HEK293T (cell line): Measurements from ENCODE around the gene RPL37.
"Not testable (repeated sequence)": the region's sequence is repeated elsewhere in the genome, so short reads cannot be mapped to it uniquely, and the experiment has no call there.

Experiments used
- CTCF ChIA-PET: fragments of 350-600 bp; formaldehyde crosslinking; extraction: SDS; loops from one replicate; lab custom pipeline; 2021; ENCODE audit warnings: antibody characterized with exemption, inconsistent platforms; lab: Yijun Ruan, JAX
- POLR2A ChIA-PET: fragments of 350-600 bp; formaldehyde crosslinking; extraction: SDS; loops from one replicate; lab custom pipeline; 2020; ENCODE audit warnings: antibody characterized with exemption, inconsistent platforms; lab: Yijun Ruan, JAX
- DNase-seq: peaks from one replicate; pipeline ENCODE4 v3.0.0; 2012; ENCODE audit warnings: mixed read lengths; ENCODE audit errors: extremely low spot score
- ARNT ChIP-seq: fragments of 450-650 bp; IDR thresholded peaks from 2 replicates; pipeline ENCODE4 v1.6.1; 2017; ENCODE audit warnings: mild to moderate bottlenecking
- BHLHE40 ChIP-seq: fragments of 450-650 bp; IDR thresholded peaks from 2 replicates; pipeline ENCODE4 v1.6.1; 2016; ENCODE audit warnings: mild to moderate bottlenecking, moderate library complexity, borderline replicate concordance
- CTBP1 ChIP-seq: fragments of 450-650 bp; IDR thresholded peaks from 2 replicates; pipeline ENCODE4 v1.6.1; 2016; ENCODE audit warnings: borderline replicate concordance
- ELF4 ChIP-seq: fragments of 450-650 bp; IDR thresholded peaks from 2 replicates; pipeline ENCODE4 v1.6.1; 2017; ENCODE audit warnings: antibody characterized with exemption
- FOXA1 ChIP-seq: fragments of 450-650 bp; IDR thresholded peaks from 2 replicates; pipeline ENCODE4 v1.6.1; 2016; ENCODE audit warnings: mild to moderate bottlenecking
- FOXK2 ChIP-seq: fragments of 450-650 bp; IDR thresholded peaks from 2 replicates; pipeline ENCODE4 v1.6.1; 2016; ENCODE audit warnings: mild to moderate bottlenecking
- FOXM1 ChIP-seq: fragments of 450-650 bp; IDR thresholded peaks from 2 replicates; pipeline ENCODE4 v1.6.1; 2017; ENCODE audit warnings: mild to moderate bottlenecking, borderline replicate concordance
- HDGF ChIP-seq: fragments of 450-650 bp; IDR thresholded peaks from 2 replicates; pipeline ENCODE4 v1.6.1; 2017; ENCODE audit warnings: antibody characterized with exemption, borderline replicate concordance
- L3MBTL2 ChIP-seq: fragments of 450-650 bp; conservative IDR thresholded peaks from 2 replicates; pipeline ENCODE4 v1.6.1; 2016; ENCODE audit warnings: mild to moderate bottlenecking
- LEF1 ChIP-seq: fragments of 450-650 bp; IDR thresholded peaks from 2 replicates; pipeline ENCODE4 v1.6.1; 2017; ENCODE audit warnings: mild to moderate bottlenecking, borderline replicate concordance
- NFRKB ChIP-seq: fragments of 450-650 bp; IDR thresholded peaks from 2 replicates; pipeline ENCODE4 v1.6.1; 2016; ENCODE audit warnings: mild to moderate bottlenecking, moderate library complexity
- PKNOX1 ChIP-seq: fragments of 450-650 bp; IDR thresholded peaks from 2 replicates; pipeline ENCODE4 v1.6.1; 2016
- SP1 ChIP-seq: fragments of 450-650 bp; IDR thresholded peaks from 2 replicates; pipeline ENCODE4 v1.6.1; 2017
- SUZ12 ChIP-seq: fragments of 450-650 bp; IDR thresholded peaks from 2 replicates; pipeline ENCODE4 v1.6.1; 2016; ENCODE audit warnings: mild to moderate bottlenecking
- TARDBP ChIP-seq: fragments of 450-650 bp; IDR thresholded peaks from 2 replicates; pipeline ENCODE4 v1.6.1; 2016
- ZNF384 ChIP-seq: fragments of 450-650 bp; IDR thresholded peaks from 2 replicates; pipeline ENCODE4 v1.6.1; 2016

Gene RPL37

GRCh38 chr5:40834849-40835787 lies at the start of gene RPL37:
Gene RPL37, minus strand, starts transcription at chr5:40835222. Its CDS starts 37 bp downstream, at chr5:40835185.
- no peak for TF ChIP-seq SUZ12
- TF ChIP-seq BHLHE40: no peak
- no peak for TF ChIP-seq LEF1
- TF ChIP-seq TARDBP: no peak
- no peak for TF ChIP-seq PKNOX1
- no peak for TF ChIP-seq ARNT
- no peak for TF ChIP-seq FOXM1
- TF ChIP-seq HDGF: no peak
- peak; percentile 84 for TF ChIP-seq CTBP1
- peak; percentile 83 for TF ChIP-seq L3MBTL2
- no peak for TF ChIP-seq ZNF384
- TF ChIP-seq FOXA1: no peak
- TF ChIP-seq FOXK2: no peak
- peak; percentile 40; the same call in 1 of the 2 replicates for TF ChIP-seq NFRKB
- peak; percentile 98 for TF ChIP-seq ELF4
- no peak for TF ChIP-seq SP1
- ChIA-PET CTCF (no interaction called here), POLR2A (interaction anchor here (0.6 to 2.0 kb wide), 19 partner anchors 9 to 1910 kb away, joined by 3 to 11 read pairs (median 4); no protein-coding TSS in a partner anchor)
- DNase-seq: peak; percentile 92

DNA sequence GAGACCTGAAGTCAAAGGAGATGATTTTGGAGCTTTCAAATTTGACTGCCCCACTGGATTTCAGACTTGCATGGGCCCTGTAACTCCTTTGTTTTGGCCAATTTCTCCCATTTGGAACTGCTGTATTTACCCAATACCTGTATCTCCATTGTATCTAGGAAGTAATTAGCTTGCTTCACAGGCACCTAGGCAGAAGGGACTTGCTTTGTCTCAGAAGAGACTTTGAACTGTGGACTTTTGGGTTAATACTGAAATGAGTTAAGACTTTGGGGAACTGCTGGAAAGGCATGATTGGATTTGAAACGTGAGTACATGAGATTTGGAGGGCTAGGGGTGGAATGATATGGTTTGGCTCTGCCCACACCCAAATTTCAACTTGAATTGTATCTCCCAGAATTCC lies 48.0 kb upstream of the RPL37 start:
- DNase-seq, CTCF ChIA-PET, POLR2A ChIA-PET: not testable (repeated sequence)

DNA sequence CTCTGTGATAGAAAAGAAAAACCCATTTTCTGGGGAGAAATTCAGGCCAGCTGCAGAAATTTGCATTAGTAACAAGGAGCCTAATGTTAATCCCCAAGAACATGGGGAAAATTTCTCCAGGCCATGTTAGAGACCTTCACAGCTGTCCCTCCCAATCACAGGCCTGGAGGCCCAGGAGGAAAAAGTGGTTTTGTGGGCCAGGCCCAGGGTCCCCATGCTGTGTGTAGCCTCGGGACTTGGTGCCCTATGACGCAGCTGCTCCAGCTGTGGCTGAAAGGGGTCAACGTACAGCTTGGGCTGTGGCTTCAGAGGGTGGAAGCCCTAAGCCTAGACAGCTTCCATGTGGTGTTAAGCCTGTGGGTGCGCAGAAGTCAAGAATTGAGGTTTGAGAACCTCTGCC lies 47.3 kb upstream of the RPL37 start:
- no peak for DNase-seq
- CTCF ChIA-PET: no interaction called here
- TF ChIP-seq TARDBP (no peak), LEF1 (no peak), FOXK2 (no peak), CTBP1 (no peak), NFRKB (no peak), FOXA1 (no peak), ZNF384 (no peak), PKNOX1 (no peak)
- POLR2A ChIA-PET: no interaction called here

DNA sequence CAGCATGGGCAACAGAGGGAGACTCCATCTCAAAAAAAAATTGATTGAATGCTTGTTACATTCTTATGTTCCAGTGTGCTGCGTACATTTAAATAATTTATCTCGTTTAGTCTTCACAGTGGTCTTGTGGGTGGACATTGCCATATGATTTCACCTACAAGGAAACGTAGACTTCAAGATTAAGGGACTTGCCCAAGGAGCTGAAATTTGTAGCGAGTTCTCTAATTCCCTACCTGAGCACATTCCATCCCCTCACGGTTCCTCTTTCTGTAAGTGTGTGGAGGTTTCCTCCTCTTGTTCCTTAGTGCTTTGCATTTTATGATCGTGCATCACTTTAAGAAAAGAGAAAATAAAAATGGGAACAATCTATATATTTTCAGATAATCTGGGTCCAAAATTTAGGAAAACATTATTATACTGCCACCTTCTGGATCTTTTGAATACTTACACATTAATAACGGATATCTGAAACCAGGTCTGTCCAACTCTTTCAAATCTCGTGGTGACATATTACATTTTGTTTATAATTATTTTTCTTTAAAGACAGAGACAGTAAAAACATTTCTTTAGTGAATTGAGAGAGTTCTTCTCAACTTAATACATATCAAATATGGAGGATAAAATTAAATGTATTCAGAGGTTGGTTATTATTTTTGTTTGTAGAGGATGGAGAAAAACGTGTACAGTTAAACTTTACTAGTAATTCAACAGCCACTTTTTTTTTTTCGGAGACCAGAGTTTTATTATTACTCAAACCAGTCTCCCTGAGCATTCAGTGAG lies 44.3 kb upstream of the RPL37 start:
- ChIA-PET CTCF (interaction anchor here (0.6 to 1.0 kb wide), 4 partner anchors 21 to 1136 kb away, joined by 3 to 7 read pairs (median 3); partner anchors contain the start of gene CARD6), POLR2A (no interaction called here)
- TF ChIP-seq FOXK2: no peak
- TF ChIP-seq ARNT: no peak
- TF ChIP-seq SUZ12: no peak
- no peak for TF ChIP-seq HDGF
- no peak for TF ChIP-seq PKNOX1
- no peak for TF ChIP-seq SP1
- no peak for TF ChIP-seq FOXA1
- no peak for TF ChIP-seq CTBP1
- TF ChIP-seq L3MBTL2: no peak
- TF ChIP-seq ZNF384: no peak
- no peak for TF ChIP-seq BHLHE40
- TF ChIP-seq LEF1: no peak
- TF ChIP-seq ELF4: no peak
- DNase-seq: peak; percentile 20

DNA sequence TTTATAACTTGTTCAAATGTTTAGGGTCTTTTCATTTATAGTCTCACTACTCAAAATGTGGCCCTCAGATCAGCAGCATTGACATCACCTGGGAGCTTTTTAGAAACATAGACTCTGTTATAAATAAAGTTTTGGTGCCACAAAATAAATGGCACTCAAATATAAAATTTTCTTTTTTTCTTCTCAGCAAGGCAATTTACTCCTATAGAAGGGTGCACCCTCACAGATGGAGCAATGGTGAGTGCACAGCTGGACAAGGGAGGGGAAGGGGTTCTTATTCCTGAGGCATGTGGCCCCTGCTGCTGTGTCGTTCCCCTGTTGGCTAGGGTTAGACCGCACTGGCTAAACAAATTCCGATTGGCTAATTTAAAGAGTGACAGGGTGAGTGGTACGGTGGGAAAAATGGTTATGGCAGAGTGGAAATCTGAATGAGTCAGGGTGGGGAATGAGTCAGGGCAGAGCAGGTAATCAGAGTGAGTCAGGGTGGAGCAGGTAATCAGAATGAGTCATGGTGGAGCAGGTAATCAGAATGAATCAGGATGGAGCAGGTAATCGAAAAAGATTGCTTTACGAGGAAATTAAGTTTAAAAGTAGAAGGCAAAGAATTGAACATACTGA lies 42.5 kb upstream of the RPL37 start:
- CTCF ChIA-PET: no interaction called here
- TF ChIP-seq CTBP1 (no peak), FOXK2 (no peak), HDGF (no peak), SUZ12 (no peak), LEF1 (no peak), TARDBP (no peak), PKNOX1 (no peak), BHLHE40 (no peak), ELF4 (no peak), SP1 (no peak), L3MBTL2 (no peak), FOXM1 (no peak), NFRKB (no peak)
- DNase-seq: no peak
- POLR2A ChIA-PET: no interaction called here
